Loucy (cell line): ENCODE results near the gene ZNF180.
A peak's percentile ranks its signal among the peaks of the same experiment; 100 is the strongest.

Source experiments
- H2AFZ ChIP-seq: fragments of 200-600 bp; sonication (generic); 2 replicates; pipeline ENCODE4 v1.6.0; 2016; ENCODE audit warnings: antibody characterized with exemption, mild to moderate bottlenecking, low read length, moderate library complexity
- H3F3A ChIP-seq: fragments of 200-600 bp; 2 replicates; pipeline ENCODE4 v1.6.0; 2016; ENCODE audit warnings: antibody characterized with exemption, low read depth, mild to moderate bottlenecking
- H3K27me3 ChIP-seq: fragments of 200-600 bp; sonication (generic); 2 replicates; pipeline ENCODE4 v1.6.1; 2014; ENCODE audit warnings: low read length, mild to moderate bottlenecking; ENCODE audit not compliant: insufficient read depth, poor library complexity, severe bottlenecking
- H3K36me3 ChIP-seq: fragments of 200-600 bp; sonication (generic); 2 replicates; pipeline ENCODE4 v1.6.1; 2016; ENCODE audit warnings: low read length; ENCODE audit not compliant: insufficient read depth
- H3K4me1 ChIP-seq: fragments of 200-600 bp; sonication (generic); 2 replicates; pipeline ENCODE4 v1.5.1; 2014; ENCODE audit warnings: low read length, mild to moderate bottlenecking; ENCODE audit not compliant: insufficient read depth, poor library complexity, severe bottlenecking
- H3K4me2 ChIP-seq: fragments of 200-600 bp; sonication (generic); 2 replicates; pipeline ENCODE4 v1.6.0; 2014; ENCODE audit warnings: antibody characterized with exemption, low read length, low read depth, mild to moderate bottlenecking; ENCODE audit not compliant: poor library complexity, severe bottlenecking
- H3K4me3 ChIP-seq: fragments of 200-600 bp; sonication (generic); 2 replicates; pipeline ENCODE4 v1.5.1; 2014; ENCODE audit warnings: low read length, mild to moderate bottlenecking, mixed read lengths; ENCODE audit not compliant: poor library complexity, severe bottlenecking
- H3K79me2 ChIP-seq: fragments of 200-600 bp; sonication (generic); 2 replicates; pipeline ENCODE4 v1.6.1; 2014; ENCODE audit warnings: low read length; ENCODE audit not compliant: insufficient read depth
- H3K9ac ChIP-seq: fragments of 200-600 bp; sonication (generic); 2 replicates; pipeline ENCODE4 v1.6.0; 2014; ENCODE audit warnings: mild to moderate bottlenecking, low read depth, low read length, moderate library complexity; ENCODE audit not compliant: poor library complexity, severe bottlenecking
- H3K9me2 ChIP-seq: fragments of 200-600 bp; sonication (generic); replicated peaks from 2 replicates; pipeline ENCODE4 v1.6.1; 2016; ENCODE audit warnings: low read depth, low read length, mixed read lengths
- H3K9me3 ChIP-seq: fragments of 200-600 bp; sonication (generic); 2 replicates; pipeline ENCODE4 v1.6.1; 2014; ENCODE audit warnings: mild to moderate bottlenecking, antibody characterized with exemption, low read length, low read depth; ENCODE audit not compliant: insufficient read depth
- H4K20me1 ChIP-seq: fragments of 200-600 bp; sonication (generic); 2 replicates; pipeline ENCODE4 v1.6.0; 2014; ENCODE audit warnings: antibody characterized with exemption, low read length, mild to moderate bottlenecking; ENCODE audit not compliant: insufficient read depth, poor library complexity, severe bottlenecking
- CTCF ChIP-seq: fragments of 200-600 bp; sonication (generic); conservative IDR thresholded peaks from 2 replicates; pipeline ENCODE4 v1.5.1; 2014; ENCODE audit warnings: mild to moderate bottlenecking, antibody characterized with exemption, low read length
- EZH2phosphoT487 ChIP-seq: fragments of 200-600 bp; IDR thresholded peaks from 2 replicates; pipeline ENCODE4 v1.6.1; 2018; ENCODE audit warnings: antibody characterized with exemption, mild to moderate bottlenecking, moderate library complexity, borderline replicate concordance

Gene ZNF180

GRCh38 chr19:44499962-44500949, at the start of gene ZNF180:
ZNF180 (minus strand) TSS chr19:44500522; CDS start chr19:44497334, 3,188 bp downstream.
- peaks cover 24% of the 10 kb centered on the region for H3K4me1 ChIP-seq
- H4K20me1 ChIP-seq: peaks cover 16% of the 10 kb centered on the region
- peak within 1 kb of the TSS; percentile 98 for H2AFZ ChIP-seq
- H3K36me3 ChIP-seq: peaks cover 12% of the 10 kb centered on the region; the same call in 1 of the 2 replicates
- peaks cover 14% of the 10 kb centered on the region for H3K27me3 ChIP-seq
- peaks cover 13% of the 10 kb centered on the region for H3K9me3 ChIP-seq
- H3F3A ChIP-seq: no peaks in the 10 kb centered on the region
- no peaks in the 10 kb centered on the region for H3K9me2 ChIP-seq
- TF ChIP-seq CTCF (no peak), EZH2phosphoT487 (no peak)
- H3K4me3 ChIP-seq: peak within 1 kb of the TSS; percentile 90
- peak within 1 kb of the TSS; percentile 82 for H3K9ac ChIP-seq
- peak within 1 kb of the TSS; percentile 89 for H3K4me2 ChIP-seq
- peaks cover 46% of the 10 kb centered on the region for H3K79me2 ChIP-seq

GRCh38 chr19:44549507-44549906, 49.2 kb upstream of the ZNF180 start:
- TF ChIP-seq EZH2phosphoT487 (no peak), CTCF (no peak)

GRCh38 chr19:44548736-44549135, 48.4 kb upstream of the ZNF180 start:
- no peaks in the 10 kb centered on the region for H3K36me3 ChIP-seq
- H3K4me2 ChIP-seq: no peak overlapping the region
- H3K9me3 ChIP-seq: 0 out of 2 replicates have a peak, but pooled peaks cover 3% of the 10 kb centered on the region
- H3K9ac ChIP-seq: no peak overlapping the region
- H3K79me2 ChIP-seq: no peaks in the 10 kb centered on the region
- no peak for TF ChIP-seq EZH2phosphoT487
- H3K4me1 ChIP-seq: no peaks in the 10 kb centered on the region
- no peak overlapping the region for H3K4me3 ChIP-seq
- H3F3A ChIP-seq: no peaks in the 10 kb centered on the region
- no peak overlapping the region for H2AFZ ChIP-seq
- no peaks in the 10 kb centered on the region for H3K27me3 ChIP-seq
- no peaks in the 10 kb centered on the region for H3K9me2 ChIP-seq
- H4K20me1 ChIP-seq: no peaks in the 10 kb centered on the region

More at GRCh38 chr19:44549507-44549906, 49.2 kb upstream of the ZNF180 start:
- no peaks in the 10 kb centered on the region for H3K9me3 ChIP-seq
- no peak overlapping the region for H3K9ac ChIP-seq
- H3K79me2 ChIP-seq: no peaks in the 10 kb centered on the region
- H2AFZ ChIP-seq: no peak overlapping the region
- H3K9me2 ChIP-seq: no peaks in the 10 kb centered on the region
- H3K4me2 ChIP-seq: no peak overlapping the region
- H3K4me1 ChIP-seq: no peaks in the 10 kb centered on the region
- no peaks in the 10 kb centered on the region for H4K20me1 ChIP-seq
- H3K4me3 ChIP-seq: no peak overlapping the region
- no peaks in the 10 kb centered on the region for H3K36me3 ChIP-seq
- H3K27me3 ChIP-seq: no peaks in the 10 kb centered on the region
- no peaks in the 10 kb centered on the region for H3F3A ChIP-seq
